Measurements from ENCODE around the gene PPDPF. TPM values are rescaled to one million over a fixed set of nuclear protein-coding genes. Genes with fewer than 3 reads are reported as not detected.

Gene PPDPF
- total RNA-seq, 1 donor from 2014 or later = 251 TPM

GRCh38 chr20:63491635-63492230 lies 28.8 kb upstream of the PPDPF start:
- Histone ChIP-seq H3K4me3 (ENCODE audit: insufficient read depth, low read depth, low read length) (no peak overlapping the region), H3K4me2 (ENCODE audit: low read length) (no peak overlapping the region), H4K20me1 (ENCODE audit: insufficient read depth, low read length) (no peaks in the 10 kb centered on the region), H3K79me2 (ENCODE audit: insufficient read depth, low read length) (no peaks in the 10 kb centered on the region), H2AFZ (ENCODE audit: low read depth, low read length) (no peak overlapping the region), H3K9me3 (ENCODE audit: insufficient read depth, low read depth, low read length) (no peaks in the 10 kb centered on the region), H3K27me3 (ENCODE audit: insufficient read depth, low read length) (peaks cover 4% of the 10 kb centered on the region), H3K36me3 (ENCODE audit: insufficient read depth, low read length) (no peaks in the 10 kb centered on the region), H3K27ac (ENCODE audit: low read depth, low read length) (no peak overlapping the region), H3K4me1 (ENCODE audit: insufficient read depth, low read length) (no peaks in the 10 kb centered on the region), H3K9ac (ENCODE audit: low read length) (no peak overlapping the region)
- H3K4me1 Mint-ChIP-seq (ENCODE audit: low read depth, unreplicated experiment) = no peaks in the 10 kb centered on the region
- H3K27ac Mint-ChIP-seq (ENCODE audit: unreplicated experiment) = no peak overlapping the region
- TF ChIP-seq EZH2 (IDR thresholded peaks at IDR 0.05; ENCODE audit: insufficient read depth, low read length) (no peak), CTCF (IDR thresholded peaks at IDR 0.05; ENCODE audit: insufficient read depth, low read depth, low read length) (no peak)
- H3K4me3 Mint-ChIP-seq (ENCODE audit: unreplicated experiment) = no peak overlapping the region
- DNase-seq (ENCODE audit: low read depth) = no peak
- H3K9me3 Mint-ChIP-seq (ENCODE audit: unreplicated experiment) = peaks cover 5% of the 10 kb centered on the region
- peaks cover 2% of the 10 kb centered on the region for H3K36me3 Mint-ChIP-seq (ENCODE audit: low read depth, unreplicated experiment)
- FAIRE-seq = no peak
- peaks cover 16% of the 10 kb centered on the region for H3K27me3 Mint-ChIP-seq (ENCODE audit: low read depth, unreplicated experiment)

DNA sequence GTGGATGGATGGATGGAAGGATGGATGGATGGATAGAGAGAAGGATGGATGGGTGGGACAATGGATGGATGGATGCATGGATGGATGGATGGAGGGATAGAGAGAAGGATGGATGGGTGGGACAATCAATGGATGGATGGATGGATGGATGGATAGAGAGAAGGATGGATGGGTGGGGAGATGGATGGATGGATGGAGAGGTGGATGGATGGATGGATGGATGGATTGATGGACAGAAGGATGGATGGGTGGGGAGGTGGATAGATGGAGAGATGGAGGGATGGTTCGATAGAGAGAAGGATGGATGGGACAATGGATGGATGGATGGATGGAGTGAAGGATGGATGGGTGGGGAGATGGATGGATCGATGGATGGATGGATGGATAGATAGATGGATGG lies 28.0 kb upstream of the PPDPF start:
- H3K36me3 Mint-ChIP-seq (ENCODE audit: low read depth, unreplicated experiment) = peaks cover 2% of the 10 kb centered on the region
- Histone ChIP-seq H3K27me3 (ENCODE audit: insufficient read depth, low read length) (peaks cover 2% of the 10 kb centered on the region), H3K36me3 (ENCODE audit: insufficient read depth, low read length) (no peaks in the 10 kb centered on the region), H3K27ac (ENCODE audit: low read depth, low read length) (no peak overlapping the region), H3K4me1 (ENCODE audit: insufficient read depth, low read length) (no peaks in the 10 kb centered on the region), H3K9ac (ENCODE audit: low read length) (no peak overlapping the region), H3K4me2 (ENCODE audit: low read length) (no peak overlapping the region), H4K20me1 (ENCODE audit: insufficient read depth, low read length) (no peaks in the 10 kb centered on the region), H3K4me3 (ENCODE audit: insufficient read depth, low read depth, low read length) (no peak overlapping the region), H2AFZ (ENCODE audit: low read depth, low read length) (no peak overlapping the region), H3K79me2 (ENCODE audit: insufficient read depth, low read length) (no peaks in the 10 kb centered on the region), H3K9me3 (ENCODE audit: insufficient read depth, low read depth, low read length) (no peaks in the 10 kb centered on the region)
- FAIRE-seq (no peak), DNase-seq (ENCODE audit: low read depth) (no peak)
- peaks cover 13% of the 10 kb centered on the region for H3K27me3 Mint-ChIP-seq (ENCODE audit: low read depth, unreplicated experiment)
- peaks cover 5% of the 10 kb centered on the region for H3K9me3 Mint-ChIP-seq (ENCODE audit: unreplicated experiment)
- H3K27ac Mint-ChIP-seq (ENCODE audit: unreplicated experiment) = no peak overlapping the region
- no peaks in the 10 kb centered on the region for H3K4me1 Mint-ChIP-seq (ENCODE audit: low read depth, unreplicated experiment)
- TF ChIP-seq EZH2 (IDR thresholded peaks at IDR 0.05; ENCODE audit: insufficient read depth, low read length) (no peak), CTCF (IDR thresholded peaks at IDR 0.05; ENCODE audit: insufficient read depth, low read depth, low read length) (no peak)
- H3K4me3 Mint-ChIP-seq (ENCODE audit: unreplicated experiment) = no peak overlapping the region

- H3K4me2 ChIP-seq (ENCODE audit: low read length) = no peak overlapping the region
- no peak overlapping the region for H3K4me3 ChIP-seq (ENCODE audit: insufficient read depth, low read depth, low read length)
- Mint-ChIP-seq H3K9me3 (ENCODE audit: unreplicated experiment) (peaks cover 5% of the 10 kb centered on the region), H3K4me3 (ENCODE audit: unreplicated experiment) (no peak overlapping the region), H3K27me3 (ENCODE audit: low read depth, unreplicated experiment) (peaks cover 13% of the 10 kb centered on the region), H3K4me1 (ENCODE audit: low read depth, unreplicated experiment) (no peaks in the 10 kb centered on the region), H3K36me3 (ENCODE audit: low read depth, unreplicated experiment) (peaks cover 2% of the 10 kb centered on the region), H3K27ac (ENCODE audit: unreplicated experiment) (no peak overlapping the region)
- DNase-seq (ENCODE audit: low read depth) (no peak), FAIRE-seq (no peak)
- H3K36me3 ChIP-seq (ENCODE audit: insufficient read depth, low read length) = no peaks in the 10 kb centered on the region
- H3K9ac ChIP-seq (ENCODE audit: low read length) = no peak overlapping the region
- no peak overlapping the region for H3K27ac ChIP-seq (ENCODE audit: low read depth, low read length)
- H3K27me3 ChIP-seq (ENCODE audit: insufficient read depth, low read length) = peaks cover 2% of the 10 kb centered on the region
- no peak overlapping the region for H2AFZ ChIP-seq (ENCODE audit: low read depth, low read length)
- no peaks in the 10 kb centered on the region for H3K79me2 ChIP-seq (ENCODE audit: insufficient read depth, low read length)
- no peaks in the 10 kb centered on the region for H4K20me1 ChIP-seq (ENCODE audit: insufficient read depth, low read length)
- no peak for TF ChIP-seq CTCF (IDR thresholded peaks at IDR 0.05; ENCODE audit: insufficient read depth, low read depth, low read length)
- H3K4me1 ChIP-seq (ENCODE audit: insufficient read depth, low read length) = no peaks in the 10 kb centered on the region
- H3K9me3 ChIP-seq (ENCODE audit: insufficient read depth, low read depth, low read length) = no peaks in the 10 kb centered on the region
These were observed 27.6 kb upstream of the PPDPF start for GRCh38 chr20:63492982-63493381.

Measured in astrocyte (in vitro differentiated cells and primary cell).